PFSK-1 (cell line): Measurements from ENCODE around the gene MYO1D.

Experiments
- FOXP2 ChIP-seq: optimal IDR thresholded peaks from 2 replicates; pipeline ENCODE3; 2011; ENCODE audit warnings: borderline replicate concordance, control low read depth, inconsistent platforms; ENCODE audit not compliant: insufficient read depth; ENCODE audit errors: extremely low read length, extremely low read depth
- POLR2AphosphoS5 ChIP-seq: IDR thresholded peaks from 2 replicates; pipeline ENCODE4 v1.6.1; 2012; ENCODE audit warnings: low read depth, mild to moderate bottlenecking, control low read depth, low read length, moderate library complexity
- REST ChIP-seq, 2 experiments: IDR thresholded peaks; 2 replicates each; pipeline versions ENCODE4 v1.6.1 to v1.8.0; 2011 to 2012; ENCODE audit warnings: low read depth in 2 of 2, low read length in 2 of 2, control low read depth in 1 of 2, inconsistent platforms in 1 of 2, mild to moderate bottlenecking in 1 of 2, moderate library complexity in 1 of 2; ENCODE audit not compliant: insufficient read depth in 1 of 2
- SIN3A ChIP-seq: IDR thresholded peaks from 2 replicates; pipeline ENCODE4 v1.6.1; 2012; ENCODE audit warnings: mild to moderate bottlenecking, low read length, moderate library complexity, borderline replicate concordance; ENCODE audit not compliant: insufficient read depth
- TAF1 ChIP-seq: IDR thresholded peaks from 2 replicates; pipeline ENCODE4 v1.6.1; 2012; ENCODE audit warnings: low read length, control low read depth, borderline replicate concordance; ENCODE audit not compliant: insufficient read depth

MYO1D gene

GRCh38 chr17:32723310-32723955 is 153.5 kb downstream of the MYO1D start:
- TF ChIP-seq SIN3A (no peak), FOXP2 (no peak), TAF1 (no peak), REST (IDR thresholded peaks at IDR 0.05; ENCODE audit: insufficient read depth in 1 of 2, low read depth in 2 of 2, low read length in 2 of 2) (no peak)

- no peak for TF ChIP-seq TAF1
- no peak for TF ChIP-seq REST (IDR thresholded peaks at IDR 0.05; ENCODE audit: insufficient read depth in 1 of 2, low read depth in 2 of 2, low read length in 2 of 2)
- TF ChIP-seq FOXP2 = no peak
- no peak for TF ChIP-seq POLR2AphosphoS5
- no peak for TF ChIP-seq SIN3A
Measured at GRCh38 chr17:32722733-32723132, 154.2 kb downstream of the MYO1D start.

GRCh38 chr17:32720671-32721070 is 156.3 kb downstream of the MYO1D start:
- no peak for TF ChIP-seq FOXP2
- TF ChIP-seq POLR2AphosphoS5 = no peak
- TF ChIP-seq TAF1 = no peak
- TF ChIP-seq SIN3A = no peak
- TF ChIP-seq REST (IDR thresholded peaks at IDR 0.05; ENCODE audit: insufficient read depth in 1 of 2, low read depth in 2 of 2, low read length in 2 of 2) = no peak

GRCh38 chr17:32719689-32720088 is 157.2 kb downstream of the MYO1D start:
- no peak for TF ChIP-seq TAF1
- no peak for TF ChIP-seq POLR2AphosphoS5
- TF ChIP-seq FOXP2 = no peak
- no peak for TF ChIP-seq REST (IDR thresholded peaks at IDR 0.05; ENCODE audit: insufficient read depth in 1 of 2, low read depth in 2 of 2, low read length in 2 of 2)
- TF ChIP-seq SIN3A = no peak

GRCh38 chr17:32713081-32713480 is 163.8 kb downstream of the MYO1D start:
- TF ChIP-seq POLR2AphosphoS5 = no peak
- no peak for TF ChIP-seq REST (IDR thresholded peaks at IDR 0.05; ENCODE audit: insufficient read depth in 1 of 2, low read depth in 2 of 2, low read length in 2 of 2)
- TF ChIP-seq FOXP2 = no peak
- no peak for TF ChIP-seq SIN3A
- no peak for TF ChIP-seq TAF1
